CD4-positive, alpha-beta T cell (primary cell): Measurements from ENCODE around the gene MLN. TPM values are rescaled to one million over a fixed set of nuclear protein-coding genes. Genes with fewer than 3 reads are reported as not detected.

Experiments
- ATAC-seq: fragments of 200-7000 bp; cut with Tn5 transposase; one replicate; pipeline ENCODE4 v1.10.0; 2022; ENCODE audit warnings: mild to moderate bottlenecking; ENCODE audit not compliant: poor library complexity
- CTCF ChIA-PET: fragments of 350-600 bp; sonication (Branson Sonifier 250); formaldehyde crosslinking; loops from one replicate; lab custom pipeline; 2021; ENCODE audit warnings: antibody characterized with exemption, inconsistent platforms; lab: Charles Lee
- POLR2A ChIA-PET: fragments of 350-600 bp; sonication (Branson Sonifier 250); formaldehyde crosslinking; loops from one replicate; lab custom pipeline; 2021; ENCODE audit warnings: antibody characterized with exemption, inconsistent platforms; lab: Charles Lee
- DNase-seq, 14 experiments: peaks; one replicate each; pipeline ENCODE4 v3.0.0-alpha.2; 2013 to 2020; ENCODE audit warnings: mixed read lengths in 2 of 14
- H3K27ac ChIP-seq, 2 donors: one replicate each; pipeline versions ENCODE4 v1.5.1 to v1.7.0; 2013; ENCODE audit warnings: low read length in 2 of 2, low read depth in 1 of 2, mild to moderate bottlenecking in 1 of 2
- H3K27me3 ChIP-seq, 2 experiments: 1 replicate in 1 of 2; 2 replicates in 1 of 2; pipeline versions ENCODE4 v1.6.1 to v1.7.0; 2013; ENCODE audit warnings: low read length in 2 of 2, control low read depth in 1 of 2, mild to moderate bottlenecking in 1 of 2, moderate library complexity in 1 of 2; ENCODE audit not compliant: insufficient read depth in 2 of 2, control insufficient read depth in 1 of 2
- H3K36me3 ChIP-seq: one replicate; pipeline ENCODE4 v1.6.1; 2013; ENCODE audit warnings: low read length, control low read depth; ENCODE audit not compliant: insufficient read depth
- H3K4me1 ChIP-seq: one replicate; pipeline ENCODE4 v1.6.1; 2013; ENCODE audit warnings: low read length, control low read depth; ENCODE audit not compliant: insufficient read depth
- H3K4me3 ChIP-seq: one replicate; pipeline ENCODE4 v1.5.1; 2013; ENCODE audit warnings: mild to moderate bottlenecking, low read length, moderate library complexity
- H3K9me3 ChIP-seq, 2 experiments: 1 replicate in 1 of 2; 2 replicates in 1 of 2; pipeline versions ENCODE4 v1.6.1 to v1.7.0; 2013; ENCODE audit warnings: low read length in 2 of 2, mild to moderate bottlenecking in 2 of 2, control low read depth in 1 of 2, moderate library complexity in 1 of 2; ENCODE audit not compliant: control insufficient read depth in 1 of 2, insufficient read depth in 1 of 2
- H3K27ac Mint-ChIP-seq: one replicate; pipeline ENCODE4 v1.8.0; 2020; ENCODE audit warnings: mixed read lengths
- H3K27me3 Mint-ChIP-seq: one replicate; pipeline ENCODE4 v1.8.0; 2021; ENCODE audit warnings: mixed read lengths
- H3K36me3 Mint-ChIP-seq: one replicate; pipeline ENCODE4 v1.8.0; 2021; ENCODE audit warnings: low read depth, mixed read lengths
- H3K4me1 Mint-ChIP-seq: one replicate; pipeline ENCODE4 v1.8.0; 2021; ENCODE audit warnings: low read depth, mixed read lengths
- H3K4me3 Mint-ChIP-seq: one replicate; pipeline ENCODE4 v1.8.0; 2020; ENCODE audit warnings: mild to moderate bottlenecking, mixed read lengths
- H3K9me3 Mint-ChIP-seq: one replicate; pipeline ENCODE4 v1.8.0; 2020; ENCODE audit warnings: mixed read lengths
- CTCF ChIP-seq: fragments of 200-600 bp; IDR thresholded peaks from one replicate; pipeline ENCODE4 v1.8.0; 2022; ENCODE audit warnings: antibody characterized with exemption, mild to moderate bottlenecking
- intact Hi-C, 2 experiments: fragments of 100-400 bp; cut with DNase I in 1 of 2; cut with micrococcal nuclease in 1 of 2; formaldehyde crosslinking; loops; one replicate each; pipeline versions ENCODE4 v1.15.1 to v1.9.0; 2023 to 2025; cut with DNase I, micrococcal nuclease
- total RNA-seq, 174 experiments: library from RNA in 2 of 174; stranded (reverse) in 2 of 174; gene quantifications; one replicate each; pipeline ENCODE4 v1.2.3 and lab custom pipeline; 2021 to 2026

MLN gene
- total RNA-seq, 2 experiments from 2014 or later: not detected

GRCh38 chr6:33801611-33802010, 2.2 kb downstream of the MLN start:
- no peaks in the 10 kb centered on the region for H3K4me1 ChIP-seq
- intact Hi-C loops: no loop called here
- no peak overlapping the region for H3K4me3 ChIP-seq
- Mint-ChIP-seq H3K4me1 (no peaks in the 10 kb centered on the region), H3K36me3 (no peaks in the 10 kb centered on the region), H3K4me3 (no peak overlapping the region), H3K9me3 (no peaks in the 10 kb centered on the region), H3K27ac (no peak overlapping the region), H3K27me3 (peaks cover 6% of the 10 kb centered on the region)
- no peaks in the 10 kb centered on the region for H3K9me3 ChIP-seq
- H3K36me3 ChIP-seq: no peaks in the 10 kb centered on the region
- DNase-seq: no peak
- TF ChIP-seq CTCF: no peak
- CTCF ChIA-PET: no interaction called here
- no peak overlapping the region for H3K27ac ChIP-seq
- peaks cover 0 to 4% of the 10 kb centered on the region in 2 experiments for H3K27me3 ChIP-seq
- POLR2A ChIA-PET: no interaction called here
- no peak for ATAC-seq

GRCh38 chr6:33800248-33800969, 3.4 kb downstream of the MLN start:
- intact Hi-C loops: no loop called here
- Histone ChIP-seq H3K36me3 (no peaks in the 10 kb centered on the region), H3K4me3 (no peak overlapping the region), H3K4me1 (no peaks in the 10 kb centered on the region), H3K27ac (no peak overlapping the region), H3K27me3 (peaks cover 0 to 6% of the 10 kb centered on the region in 2 experiments), H3K9me3 (no peaks in the 10 kb centered on the region)
- H3K27ac Mint-ChIP-seq: no peak overlapping the region
- no peaks in the 10 kb centered on the region for H3K4me1 Mint-ChIP-seq
- ATAC-seq (no peak), DNase-seq (no peak)
- ChIA-PET CTCF (no interaction called here), POLR2A (no interaction called here)
- no peaks in the 10 kb centered on the region for H3K36me3 Mint-ChIP-seq
- no peak for TF ChIP-seq CTCF
- H3K9me3 Mint-ChIP-seq: no peaks in the 10 kb centered on the region
- H3K27me3 Mint-ChIP-seq: peaks cover 6% of the 10 kb centered on the region
- H3K4me3 Mint-ChIP-seq: no peak overlapping the region

GRCh38 chr6:33799454-33800113, 4.2 kb downstream of the MLN start:
- Mint-ChIP-seq H3K4me3 (no peak overlapping the region), H3K9me3 (no peaks in the 10 kb centered on the region), H3K27me3 (peaks cover 4% of the 10 kb centered on the region), H3K36me3 (no peaks in the 10 kb centered on the region), H3K27ac (no peak overlapping the region), H3K4me1 (no peaks in the 10 kb centered on the region)
- Histone ChIP-seq H3K27ac (no peak overlapping the region), H3K4me3 (no peak overlapping the region), H3K27me3 (peaks cover 0 to 6% of the 10 kb centered on the region in 2 experiments), H3K36me3 (no peaks in the 10 kb centered on the region), H3K9me3 (no peaks in the 10 kb centered on the region), H3K4me1 (no peaks in the 10 kb centered on the region)
- intact Hi-C loops: no loop called here
- no peak for TF ChIP-seq CTCF
- CTCF ChIA-PET: interaction anchor here (0.6 kb wide), 1 partner anchor 490 kb away, joined by 3 read pairs; no protein-coding TSS in a partner anchor
- DNase-seq: no peak
- ATAC-seq: no peak
- POLR2A ChIA-PET: no interaction called here
